Upper lobe of left lung (tissue), 4 donors: ENCODE measurements around the gene SYT8.

Experiments
- EP300 ChIP-seq, 4 donors: sonication (generic); formaldehyde crosslinking; IDR thresholded peaks; one replicate each; pipeline ENCODE4 v1.5.1; 2017; ENCODE audit warnings: antibody characterized with exemption in 4 of 4, control low read depth in 2 of 4
- POLR2A ChIP-seq, 4 donors: fragments of 450-650 bp; IDR thresholded peaks; one replicate each; pipeline ENCODE4 v1.5.1; 2016 to 2017; ENCODE audit warnings: antibody characterized with exemption in 4 of 4, mild to moderate bottlenecking in 2 of 4
- POLR2AphosphoS5 ChIP-seq, 2 donors: sonication (generic); formaldehyde crosslinking; IDR thresholded peaks; one replicate each; pipeline ENCODE4 v1.5.1; 2017; ENCODE audit warnings: antibody characterized with exemption in 2 of 2
- TF ChIP-seq, protein P1 (sequence below), 6 experiments: fragments of 450-650 bp in 4 of 6; fragments of 200-600 bp in 2 of 6; sonication (generic) in 2 of 6; IDR thresholded peaks; one replicate each; pipeline ENCODE4 v1.5.1; 2016 to 2019; ENCODE audit warnings: antibody characterized with exemption in 6 of 6

DNA sequence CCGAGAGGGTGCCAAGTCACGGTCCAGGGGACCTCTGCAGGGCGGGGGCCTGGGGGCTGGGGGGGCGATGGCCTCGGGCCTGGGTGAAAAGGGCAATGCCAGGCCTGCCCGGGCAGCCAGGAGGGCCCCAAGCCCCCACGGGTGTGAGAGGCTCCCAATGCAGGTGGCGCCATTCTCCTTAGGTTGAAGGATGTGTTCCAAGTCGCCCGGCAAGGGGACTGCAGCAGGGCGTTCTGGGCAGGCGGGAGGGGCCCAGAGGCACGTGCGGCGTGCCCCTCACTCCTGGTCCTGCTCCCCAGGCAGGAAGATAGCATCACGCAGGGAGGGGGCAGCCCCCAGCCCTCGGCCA, 3.3 kb downstream of the SYT8 start:
- TF ChIP-seq, protein P1, sequence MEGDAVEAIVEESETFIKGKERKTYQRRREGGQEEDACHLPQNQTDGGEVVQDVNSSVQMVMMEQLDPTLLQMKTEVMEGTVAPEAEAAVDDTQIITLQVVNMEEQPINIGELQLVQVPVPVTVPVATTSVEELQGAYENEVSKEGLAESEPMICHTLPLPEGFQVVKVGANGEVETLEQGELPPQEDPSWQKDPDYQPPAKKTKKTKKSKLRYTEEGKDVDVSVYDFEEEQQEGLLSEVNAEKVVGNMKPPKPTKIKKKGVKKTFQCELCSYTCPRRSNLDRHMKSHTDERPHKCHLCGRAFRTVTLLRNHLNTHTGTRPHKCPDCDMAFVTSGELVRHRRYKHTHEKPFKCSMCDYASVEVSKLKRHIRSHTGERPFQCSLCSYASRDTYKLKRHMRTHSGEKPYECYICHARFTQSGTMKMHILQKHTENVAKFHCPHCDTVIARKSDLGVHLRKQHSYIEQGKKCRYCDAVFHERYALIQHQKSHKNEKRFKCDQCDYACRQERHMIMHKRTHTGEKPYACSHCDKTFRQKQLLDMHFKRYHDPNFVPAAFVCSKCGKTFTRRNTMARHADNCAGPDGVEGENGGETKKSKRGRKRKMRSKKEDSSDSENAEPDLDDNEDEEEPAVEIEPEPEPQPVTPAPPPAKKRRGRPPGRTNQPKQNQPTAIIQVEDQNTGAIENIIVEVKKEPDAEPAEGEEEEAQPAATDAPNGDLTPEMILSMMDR (IDR thresholded peaks at IDR 0.05), result no peak
- no peak for TF ChIP-seq POLR2A (IDR thresholded peaks at IDR 0.05)
- TF ChIP-seq EP300 (IDR thresholded peaks at IDR 0.05), result no peak
- no peak for TF ChIP-seq POLR2AphosphoS5 (IDR thresholded peaks at IDR 0.05)
